Upper lobe of right lung (tissue), 1 donor: Measurements from ENCODE around the gene TYR. TPM values are rescaled to one million over a fixed set of nuclear protein-coding genes. Genes with fewer than 3 reads are reported as not detected.

ENCODE experiments used
- ATAC-seq: fragments of 200-7000 bp; cut with Tn5 transposase; one replicate; pipeline ENCODE4 v1.9.1; 2020; ENCODE audit warnings: mild to moderate bottlenecking, moderate library complexity
- DNase-seq: peaks from one replicate; pipeline ENCODE4 v3.0.0-alpha.2; 2020
- H3K27ac ChIP-seq: fragments of 200-600 bp; one replicate; pipeline ENCODE4 v1.8.0; 2022
- H3K27me3 ChIP-seq: fragments of 200-600 bp; one replicate; pipeline ENCODE4 v1.8.0; 2022; ENCODE audit warnings: mild to moderate bottlenecking
- H3K36me3 ChIP-seq: fragments of 200-600 bp; one replicate; pipeline ENCODE4 v1.8.0; 2022
- H3K4me1 ChIP-seq: fragments of 200-600 bp; one replicate; pipeline ENCODE4 v1.8.0; 2022
- H3K4me3 ChIP-seq: fragments of 200-600 bp; one replicate; pipeline ENCODE4 v1.8.0; 2022; ENCODE audit warnings: mild to moderate bottlenecking
- H3K9me3 ChIP-seq: fragments of 200-600 bp; one replicate; pipeline ENCODE4 v1.8.0; 2022
- intact Hi-C: fragments of 100-400 bp; cut with DNase I; formaldehyde crosslinking; loops from one replicate; pipeline ENCODE4 v1.11.0; 2022
- total RNA-seq: library from RNA; stranded (reverse); fragmentation: NEBNext Ultra II Directional; extraction: Animal tissue kit (Norgen Biotek cat#: 25700); gene quantifications from one replicate; pipeline ENCODE4 v1.2.1, GENCODE V29; 2021
- TF ChIP-seq, protein P1 (sequence below): fragments of 200-600 bp; IDR thresholded peaks from one replicate; pipeline ENCODE4 v1.8.0; 2022; ENCODE audit warnings: antibody characterized with exemption
- donor health status: DM: no; HTN: yes; CAD: no; lungs with severe emphysema.

The TYR gene
- total RNA-seq, 1 donor from 2014 or later = not detected

DNA sequence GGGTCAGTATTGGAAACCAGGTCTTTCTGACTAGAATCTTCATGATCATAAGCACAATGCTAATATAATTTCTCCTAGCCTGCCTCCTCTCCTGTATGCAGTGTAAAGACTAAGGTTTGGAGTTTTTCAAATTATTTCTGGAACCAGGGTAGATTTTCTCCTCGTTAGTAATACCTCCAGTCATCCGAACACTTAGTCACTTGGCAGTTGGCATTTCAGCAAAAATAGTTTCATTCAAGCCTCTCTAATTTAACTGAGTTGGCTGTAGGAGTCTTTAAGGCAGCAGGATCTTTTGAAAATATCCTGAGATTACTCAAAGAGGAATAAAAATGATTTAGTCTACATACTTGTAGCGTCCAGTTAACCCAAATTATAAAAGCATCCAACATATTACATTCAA, 6.3 kb downstream of the TYR start:
- Histone ChIP-seq H3K9me3 (no peaks in the 10 kb centered on the region), H3K4me1 (no peaks in the 10 kb centered on the region), H3K36me3 (no peaks in the 10 kb centered on the region), H3K4me3 (no peak overlapping the region), H3K27me3 (no peaks in the 10 kb centered on the region), H3K27ac (no peak overlapping the region)
- intact Hi-C loops = no loop called here
- no peak for DNase-seq
- TF ChIP-seq, protein P1, sequence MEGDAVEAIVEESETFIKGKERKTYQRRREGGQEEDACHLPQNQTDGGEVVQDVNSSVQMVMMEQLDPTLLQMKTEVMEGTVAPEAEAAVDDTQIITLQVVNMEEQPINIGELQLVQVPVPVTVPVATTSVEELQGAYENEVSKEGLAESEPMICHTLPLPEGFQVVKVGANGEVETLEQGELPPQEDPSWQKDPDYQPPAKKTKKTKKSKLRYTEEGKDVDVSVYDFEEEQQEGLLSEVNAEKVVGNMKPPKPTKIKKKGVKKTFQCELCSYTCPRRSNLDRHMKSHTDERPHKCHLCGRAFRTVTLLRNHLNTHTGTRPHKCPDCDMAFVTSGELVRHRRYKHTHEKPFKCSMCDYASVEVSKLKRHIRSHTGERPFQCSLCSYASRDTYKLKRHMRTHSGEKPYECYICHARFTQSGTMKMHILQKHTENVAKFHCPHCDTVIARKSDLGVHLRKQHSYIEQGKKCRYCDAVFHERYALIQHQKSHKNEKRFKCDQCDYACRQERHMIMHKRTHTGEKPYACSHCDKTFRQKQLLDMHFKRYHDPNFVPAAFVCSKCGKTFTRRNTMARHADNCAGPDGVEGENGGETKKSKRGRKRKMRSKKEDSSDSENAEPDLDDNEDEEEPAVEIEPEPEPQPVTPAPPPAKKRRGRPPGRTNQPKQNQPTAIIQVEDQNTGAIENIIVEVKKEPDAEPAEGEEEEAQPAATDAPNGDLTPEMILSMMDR = no peak
- ATAC-seq = no peak

DNA sequence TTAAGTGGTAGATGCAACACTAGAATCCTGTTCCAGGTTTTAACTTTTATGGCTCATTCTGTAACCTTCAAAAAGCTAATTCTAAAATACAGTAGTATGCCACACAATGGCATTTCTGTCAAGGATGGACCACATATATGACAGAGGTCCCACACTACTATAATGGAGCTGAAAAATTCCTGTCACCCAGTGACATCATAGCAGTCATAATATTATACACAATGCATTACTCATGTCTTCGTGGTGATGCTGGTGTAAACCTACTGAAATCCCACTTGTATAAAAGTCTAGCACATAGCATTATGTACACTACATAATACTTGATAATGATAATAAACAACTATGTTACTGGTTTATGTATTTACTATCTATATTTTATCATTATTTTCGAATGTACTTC, 12.1 kb downstream of the TYR start:
- Histone ChIP-seq H3K36me3 (no peaks in the 10 kb centered on the region), H3K27ac (no peak overlapping the region), H3K27me3 (no peaks in the 10 kb centered on the region), H3K4me3 (no peak overlapping the region), H3K4me1 (no peaks in the 10 kb centered on the region), H3K9me3 (no peaks in the 10 kb centered on the region)
- intact Hi-C loops = no loop called here
- DNase-seq = no peak
- ATAC-seq = no peak
- TF ChIP-seq, protein P1 = no peak

DNA sequence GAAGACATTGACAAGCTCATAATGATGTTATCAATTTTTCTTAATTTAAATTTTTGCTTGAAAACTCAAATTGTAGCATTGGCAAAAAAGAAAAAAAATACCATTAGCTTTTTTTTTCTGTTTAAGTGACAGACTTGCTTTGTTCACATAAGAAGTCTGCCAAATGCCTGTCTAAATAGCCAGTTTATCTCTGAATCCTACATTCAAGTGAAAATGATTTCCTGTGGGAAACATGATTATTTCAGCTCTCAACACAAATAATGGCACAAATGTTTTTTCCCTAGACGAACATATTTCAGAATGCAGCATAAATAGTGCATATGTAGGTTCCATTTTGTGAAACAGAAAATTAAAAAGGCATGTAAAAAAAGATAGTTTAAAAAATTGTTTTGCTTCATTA, 23.5 kb downstream of the TYR start:
- no peaks in the 10 kb centered on the region for H3K27me3 ChIP-seq
- no peaks in the 10 kb centered on the region for H3K9me3 ChIP-seq
- no peak for ATAC-seq
- DNase-seq = no peak
- TF ChIP-seq, protein P1 = no peak
- intact Hi-C loops = no loop called here
- H3K4me3 ChIP-seq = no peak overlapping the region
- no peak overlapping the region for H3K27ac ChIP-seq
- no peaks in the 10 kb centered on the region for H3K4me1 ChIP-seq
- H3K36me3 ChIP-seq = no peaks in the 10 kb centered on the region

DNA sequence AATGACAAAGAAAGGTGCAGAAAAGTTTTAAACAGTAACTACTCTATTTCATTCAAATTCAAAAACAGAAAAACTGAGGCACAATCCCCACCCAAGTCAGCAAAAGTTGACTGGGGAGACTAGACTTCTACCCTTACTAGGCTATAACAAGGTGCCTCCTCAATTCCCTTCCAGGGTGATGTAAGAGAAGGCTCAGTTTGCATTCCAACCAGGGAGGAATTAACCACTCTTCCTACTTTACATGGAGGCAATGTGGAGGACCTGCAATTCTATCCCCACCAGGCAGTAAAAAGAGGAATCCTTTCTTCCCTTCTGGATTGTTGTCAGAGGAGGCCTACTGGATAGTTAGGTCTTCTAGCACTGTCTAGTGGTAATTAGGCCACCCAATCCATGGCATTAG, 26.1 kb downstream of the TYR start:
- Histone ChIP-seq H3K36me3 (no peaks in the 10 kb centered on the region), H3K4me3 (no peak overlapping the region), H3K9me3 (no peaks in the 10 kb centered on the region), H3K27ac (no peak overlapping the region), H3K27me3 (no peaks in the 10 kb centered on the region), H3K4me1 (no peaks in the 10 kb centered on the region)
- TF ChIP-seq, protein P1 = no peak
- ATAC-seq (no peak), DNase-seq (no peak)
- intact Hi-C loops = no loop called here

DNA sequence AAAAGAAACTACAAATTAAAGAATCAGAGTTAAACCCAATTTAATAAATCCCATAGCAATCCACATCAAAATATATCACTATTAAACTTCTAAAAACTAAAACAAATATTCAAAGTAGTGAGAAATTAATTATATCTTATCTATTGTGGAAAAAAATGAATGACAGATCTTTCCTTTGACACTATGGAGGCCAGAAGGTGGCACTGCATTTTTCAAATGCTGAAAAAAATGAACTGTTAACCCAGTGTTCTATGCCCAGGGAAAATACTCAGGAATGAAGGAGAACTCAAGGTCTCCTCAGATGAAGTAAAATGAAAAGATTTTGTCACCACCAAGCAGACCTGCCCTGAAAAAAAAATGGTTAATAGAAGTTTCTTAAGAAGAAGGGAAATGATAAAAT, 27.7 kb downstream of the TYR start:
- ATAC-seq = no peak
- H3K27me3 ChIP-seq = no peaks in the 10 kb centered on the region
- H3K36me3 ChIP-seq = no peaks in the 10 kb centered on the region
- H3K9me3 ChIP-seq = no peaks in the 10 kb centered on the region
- TF ChIP-seq, protein P1 = no peak
- H3K4me1 ChIP-seq = no peaks in the 10 kb centered on the region
- no peak for DNase-seq
- intact Hi-C loops = no loop called here
- H3K4me3 ChIP-seq = no peak overlapping the region
- H3K27ac ChIP-seq = no peak overlapping the region

DNA sequence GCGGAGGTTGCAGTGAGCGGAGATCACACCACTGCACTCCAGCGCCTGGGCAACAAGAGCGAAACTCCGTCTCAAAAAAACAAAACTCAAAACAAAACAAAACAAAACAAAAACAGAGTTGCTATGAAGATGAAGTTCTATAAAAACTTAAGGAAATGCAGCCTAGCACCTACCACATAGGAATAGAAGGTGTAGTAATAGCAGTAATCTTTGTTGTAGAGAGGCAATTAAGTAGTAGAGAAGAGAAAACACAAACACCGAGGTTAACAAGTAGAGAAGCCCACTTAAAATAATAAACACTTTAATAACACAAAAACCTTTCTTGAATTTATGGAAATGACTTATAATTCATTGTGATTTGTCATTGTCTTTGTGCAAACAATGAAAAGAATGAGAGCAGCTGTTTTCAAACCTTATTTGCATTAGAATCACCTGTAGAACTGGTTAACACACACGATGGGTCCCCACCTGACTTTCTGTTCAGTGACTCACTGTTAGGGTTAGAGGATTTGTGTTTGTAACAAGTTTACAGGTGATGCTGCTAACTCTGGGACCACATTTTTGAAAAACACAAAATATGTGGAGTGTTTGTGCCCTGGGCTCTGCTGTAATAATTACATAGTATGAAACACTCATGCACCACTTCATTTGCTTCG, 43.1 kb downstream of the TYR start:
- no peaks in the 10 kb centered on the region for H3K27me3 ChIP-seq
- TF ChIP-seq, protein P1 = no peak
- H3K9me3 ChIP-seq = no peaks in the 10 kb centered on the region
- ATAC-seq (no peak), DNase-seq (no peak)
- no peaks in the 10 kb centered on the region for H3K4me1 ChIP-seq
- H3K4me3 ChIP-seq = no peak overlapping the region
- intact Hi-C loops = no loop called here
- H3K27ac ChIP-seq = no peak overlapping the region
- no peaks in the 10 kb centered on the region for H3K36me3 ChIP-seq
